H1 (cell line): ENCODE measurements around the gene CCDC33. TPM values are rescaled to one million over a fixed set of nuclear protein-coding genes. Genes with fewer than 3 reads are reported as not detected.

Experiments used
- RAD21 ChIP-seq, 2 experiments: IDR thresholded peaks in 1 of 2; conservative IDR thresholded peaks in 1 of 2; 2 replicates each; pipeline ENCODE4 v1.6.1; 2011; ENCODE audit warnings: low read depth in 2 of 2, low read length in 2 of 2, improper control_type of control experiment in 1 of 2, inconsistent platforms in 1 of 2, mild to moderate bottlenecking in 1 of 2, moderate library complexity in 1 of 2
- polyA plus RNA-seq, 7 experiments: library from polyadenylated mRNA; depleted of rRNA in 3 of 7; stranded (reverse) in 5 of 7; unstranded in 2 of 7; fragments of >200 nt in 5 of 7; fragments of 200-250 nt in 2 of 7; gene quantifications; 1 replicate in 5 of 7; 2 replicates in 1 of 7; 4 replicates in 1 of 7; pipeline versions ENCODE4 v1.2.1 to v1.2.3, GENCODE V29; 2011 to 2013; ENCODE audit warnings: missing spikeins in 2 of 7, mixed read lengths in 2 of 7
- total RNA-seq: library from RNA; stranded (reverse); fragmentation: NEBNext Ultra II Directional; extraction: Animal tissue kit (Norgen Biotek cat#: 25700); gene quantifications from 2 replicates; pipeline ENCODE4 v1.2.1, GENCODE V29; 2021

Gene CCDC33
- total and polyA plus RNA-seq, 2 of the 8 experiments (the other 6 are each of a cell fraction or from before 2014, with no cell fraction given): 2.0 to 2.7 TPM

DNA sequence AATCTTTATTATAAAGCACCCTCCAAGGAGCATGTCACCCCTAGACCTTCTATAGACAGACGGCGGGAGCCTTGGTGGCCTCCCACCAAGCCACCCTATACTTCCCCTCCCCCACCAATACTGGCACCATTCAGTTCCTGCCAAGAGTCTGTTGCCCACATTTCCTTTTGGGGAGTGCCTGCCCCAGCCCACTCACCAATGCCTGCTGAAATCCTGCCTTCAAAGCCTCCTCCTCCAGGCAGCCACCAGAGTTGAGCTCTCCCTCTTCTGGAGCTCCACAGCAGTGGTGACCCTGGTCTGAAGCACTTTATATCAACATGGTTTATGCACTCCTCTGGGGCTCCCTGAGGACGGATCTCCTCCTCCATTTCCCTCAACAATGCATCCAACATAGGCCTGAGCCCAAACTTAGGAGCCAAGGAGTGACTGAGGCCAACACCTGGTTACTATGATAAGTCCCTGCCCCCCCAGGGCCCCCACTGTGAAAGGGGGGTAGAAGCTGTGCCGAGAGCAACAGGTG is 8.8 kb downstream of the CCDC33 start (continued):
- no peak for TF ChIP-seq RAD21 (IDR thresholded peaks at IDR 0.05 in 1 of 2, conservative IDR thresholded peaks at IDR 0.05 in 1 of 2; ENCODE audit: low read depth in 2 of 2, low read length in 2 of 2)
- TF ChIP-seq, all 59 proteins: peak for 0
